HEK293T (cell line): ENCODE data around the gene NAIP.
"Not testable (repeated sequence)": the region's sequence is repeated elsewhere in the genome, so short reads cannot be mapped to it uniquely, and the experiment has no call there.

Source experiments
- BHLHE40 ChIP-seq: fragments of 450-650 bp; IDR thresholded peaks from 2 replicates; pipeline ENCODE4 v1.6.1; 2016; ENCODE audit warnings: mild to moderate bottlenecking, moderate library complexity, borderline replicate concordance
- CTBP1 ChIP-seq: fragments of 450-650 bp; IDR thresholded peaks from 2 replicates; pipeline ENCODE4 v1.6.1; 2016; ENCODE audit warnings: borderline replicate concordance
- FOXK2 ChIP-seq: fragments of 450-650 bp; IDR thresholded peaks from 2 replicates; pipeline ENCODE4 v1.6.1; 2016; ENCODE audit warnings: mild to moderate bottlenecking
- FOXM1 ChIP-seq: fragments of 450-650 bp; IDR thresholded peaks from 2 replicates; pipeline ENCODE4 v1.6.1; 2017; ENCODE audit warnings: mild to moderate bottlenecking, borderline replicate concordance
- HDGF ChIP-seq: fragments of 450-650 bp; IDR thresholded peaks from 2 replicates; pipeline ENCODE4 v1.6.1; 2017; ENCODE audit warnings: antibody characterized with exemption, borderline replicate concordance
- L3MBTL2 ChIP-seq: fragments of 450-650 bp; conservative IDR thresholded peaks from 2 replicates; pipeline ENCODE4 v1.6.1; 2016; ENCODE audit warnings: mild to moderate bottlenecking
- NFRKB ChIP-seq: fragments of 450-650 bp; IDR thresholded peaks from 2 replicates; pipeline ENCODE4 v1.6.1; 2016; ENCODE audit warnings: mild to moderate bottlenecking, moderate library complexity
- SUZ12 ChIP-seq: fragments of 450-650 bp; IDR thresholded peaks from 2 replicates; pipeline ENCODE4 v1.6.1; 2016; ENCODE audit warnings: mild to moderate bottlenecking
- ZNF384 ChIP-seq: fragments of 450-650 bp; IDR thresholded peaks from 2 replicates; pipeline ENCODE4 v1.6.1; 2016
- TF ChIP-seq, protein P1 (sequence below): fragments of 450-650 bp; IDR thresholded peaks from 2 replicates; pipeline ENCODE4 v1.6.1; 2016

DNA sequence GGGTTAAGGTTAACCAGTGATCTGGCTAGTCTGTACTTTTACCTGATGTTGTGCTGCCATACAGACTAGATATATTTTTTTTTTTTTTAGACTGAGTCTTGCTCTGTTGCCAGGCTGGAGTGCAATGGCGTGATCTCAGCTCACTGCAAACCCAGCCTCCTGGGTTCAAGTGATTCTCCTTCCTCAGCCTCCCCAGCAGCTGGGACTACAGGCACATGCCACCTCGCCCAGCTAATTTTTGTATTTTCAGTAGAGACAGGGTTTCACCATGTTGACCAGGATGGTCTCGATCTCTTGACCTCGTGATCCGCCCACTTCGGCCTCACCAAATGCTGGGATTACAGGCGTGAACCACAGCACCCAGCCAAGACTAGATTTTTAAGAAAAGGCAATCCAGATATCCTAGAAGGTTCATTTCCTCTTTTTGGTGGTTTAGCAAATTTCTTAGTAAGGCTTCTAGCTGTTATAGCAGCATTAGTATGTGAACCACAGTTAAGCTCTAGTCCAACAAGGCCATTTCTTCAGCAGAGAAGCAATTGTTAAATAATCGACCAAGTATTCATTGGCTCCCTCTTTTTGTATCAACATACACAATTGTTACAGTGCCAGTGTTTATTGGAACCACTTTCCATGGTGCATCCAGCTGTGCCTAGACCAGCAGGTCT, at the start of gene NAIP:
- not testable (repeated sequence) for TF ChIP-seq BHLHE40, CTBP1, NFRKB, SUZ12, L3MBTL2, FOXM1, FOXK2, HDGF, ZNF384
- TF ChIP-seq, protein P1, sequence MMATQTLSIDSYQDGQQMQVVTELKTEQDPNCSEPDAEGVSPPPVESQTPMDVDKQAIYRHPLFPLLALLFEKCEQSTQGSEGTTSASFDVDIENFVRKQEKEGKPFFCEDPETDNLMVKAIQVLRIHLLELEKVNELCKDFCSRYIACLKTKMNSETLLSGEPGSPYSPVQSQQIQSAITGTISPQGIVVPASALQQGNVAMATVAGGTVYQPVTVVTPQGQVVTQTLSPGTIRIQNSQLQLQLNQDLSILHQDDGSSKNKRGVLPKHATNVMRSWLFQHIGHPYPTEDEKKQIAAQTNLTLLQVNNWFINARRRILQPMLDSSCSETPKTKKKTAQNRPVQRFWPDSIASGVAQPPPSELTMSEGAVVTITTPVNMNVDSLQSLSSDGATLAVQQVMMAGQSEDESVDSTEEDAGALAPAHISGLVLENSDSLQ = not testable (repeated sequence)
